ENCODE data around the gene NID1. TPM values are rescaled to one million over a fixed set of nuclear protein-coding genes. Genes with fewer than 3 reads are reported as not detected.

NID1 gene
- total RNA-seq, 1 donor from 2014 or later: 45.0 TPM

DNA sequence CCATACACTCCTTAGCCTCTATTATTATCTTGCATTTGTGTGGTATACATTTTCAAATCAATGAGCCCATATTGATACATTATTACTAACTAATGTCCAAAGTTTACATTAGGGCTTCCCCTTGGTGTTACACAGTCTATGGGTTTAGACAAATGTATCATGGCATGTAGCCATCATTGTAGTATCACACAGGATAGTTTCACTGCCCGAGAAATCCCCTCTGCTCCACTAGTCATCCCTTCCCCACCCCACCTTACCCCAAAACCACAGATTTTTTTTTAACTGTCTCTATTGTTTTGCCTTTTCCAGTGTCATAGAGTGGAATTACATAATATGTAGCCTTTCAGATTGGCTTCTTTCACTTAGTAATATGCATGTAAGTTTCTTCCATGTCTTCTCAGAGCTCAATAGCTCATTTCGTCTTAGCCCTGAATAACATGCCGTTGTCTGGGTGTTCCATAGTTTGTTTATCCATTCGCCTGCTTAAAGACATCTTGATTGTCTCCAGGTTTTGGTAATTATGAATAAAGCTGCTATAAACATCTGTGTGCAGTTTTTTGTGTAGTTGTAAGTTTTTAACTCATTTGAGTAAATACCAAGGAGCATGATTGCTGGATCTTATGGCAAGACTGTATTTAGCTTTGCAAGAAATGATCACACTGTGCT is 111.8 kb downstream of the NID1 start:
- DNase-seq (ENCODE audit: low spot score in 2 of 2, unreplicated experiment in 2 of 2): no peak
- Mint-ChIP-seq H3K27ac (no peak overlapping the region), H3K9me3 (peaks cover 4% of the 10 kb centered on the region), H3K4me1 (no peaks in the 10 kb centered on the region), H3K27me3 (ENCODE audit: low read depth) (no peaks in the 10 kb centered on the region), H3K4me3 (no peak overlapping the region), H3K36me3 (no peaks in the 10 kb centered on the region)
- no peak for TF ChIP-seq CTCF (IDR thresholded peaks at IDR 0.05; ENCODE audit: unreplicated experiment)

DNA sequence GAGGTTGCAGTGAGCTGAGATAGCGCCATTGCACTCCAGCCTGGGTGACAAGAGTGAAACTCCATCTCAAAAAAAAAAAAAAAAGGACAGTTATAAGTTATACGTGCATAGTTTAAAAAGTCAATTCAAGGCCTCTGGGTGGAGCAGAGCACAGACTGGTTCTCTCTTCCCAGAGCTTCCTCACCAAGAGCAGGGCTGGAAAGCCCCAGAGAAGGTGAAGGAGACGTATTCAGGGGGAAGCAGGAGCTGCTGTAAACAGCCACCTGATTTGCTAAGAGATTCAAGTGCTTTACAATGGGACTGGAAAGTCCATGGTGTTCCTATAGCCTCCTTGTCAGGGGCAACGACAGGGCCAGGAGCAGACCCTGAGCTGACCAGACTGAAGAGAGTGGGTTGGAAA is 113.2 kb downstream of the NID1 start:
- H3K36me3 Mint-ChIP-seq: no peaks in the 10 kb centered on the region

DNA sequence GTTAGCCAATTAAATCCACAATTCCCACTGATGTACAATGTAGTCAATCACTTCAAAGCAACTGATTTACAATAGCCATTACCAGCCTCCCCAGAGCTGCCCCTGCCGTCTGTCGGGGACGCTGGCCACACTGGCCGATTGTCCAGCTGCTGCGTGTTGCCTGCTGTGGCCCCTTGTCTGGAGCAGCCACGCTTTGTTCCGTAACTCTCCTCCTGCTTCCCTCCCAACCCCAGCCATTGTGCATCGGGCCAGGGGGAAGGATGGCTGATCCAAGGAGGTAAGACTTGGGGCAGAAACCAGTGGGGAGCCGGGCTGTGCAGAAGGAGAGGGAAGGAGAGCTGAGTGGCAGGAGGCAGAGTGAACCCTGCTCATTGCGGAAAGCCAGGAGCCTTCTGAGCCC is 114.6 kb downstream of the NID1 start:
- no peaks in the 10 kb centered on the region for H3K36me3 Mint-ChIP-seq
- H3K4me3 Mint-ChIP-seq: no peak overlapping the region
- peaks cover 4% of the 10 kb centered on the region for H3K9me3 Mint-ChIP-seq
- no peak for TF ChIP-seq CTCF (IDR thresholded peaks at IDR 0.05; ENCODE audit: unreplicated experiment)
- H3K27ac Mint-ChIP-seq: no peak overlapping the region
- H3K27me3 Mint-ChIP-seq (ENCODE audit: low read depth): no peaks in the 10 kb centered on the region
- no peaks in the 10 kb centered on the region for H3K4me1 Mint-ChIP-seq
- no peak for DNase-seq (ENCODE audit: low spot score in 2 of 2, unreplicated experiment in 2 of 2)

More for the DNA sequence above, 113.2 kb downstream of the NID1 start:
- Mint-ChIP-seq H3K27me3 (ENCODE audit: low read depth) (no peaks in the 10 kb centered on the region), H3K4me1 (no peaks in the 10 kb centered on the region), H3K4me3 (no peak overlapping the region), H3K9me3 (peaks cover 4% of the 10 kb centered on the region), H3K27ac (no peak overlapping the region)
- no peak for TF ChIP-seq CTCF (IDR thresholded peaks at IDR 0.05; ENCODE audit: unreplicated experiment)
- no peak for DNase-seq (ENCODE audit: low spot score in 2 of 2, unreplicated experiment in 2 of 2)

DNA sequence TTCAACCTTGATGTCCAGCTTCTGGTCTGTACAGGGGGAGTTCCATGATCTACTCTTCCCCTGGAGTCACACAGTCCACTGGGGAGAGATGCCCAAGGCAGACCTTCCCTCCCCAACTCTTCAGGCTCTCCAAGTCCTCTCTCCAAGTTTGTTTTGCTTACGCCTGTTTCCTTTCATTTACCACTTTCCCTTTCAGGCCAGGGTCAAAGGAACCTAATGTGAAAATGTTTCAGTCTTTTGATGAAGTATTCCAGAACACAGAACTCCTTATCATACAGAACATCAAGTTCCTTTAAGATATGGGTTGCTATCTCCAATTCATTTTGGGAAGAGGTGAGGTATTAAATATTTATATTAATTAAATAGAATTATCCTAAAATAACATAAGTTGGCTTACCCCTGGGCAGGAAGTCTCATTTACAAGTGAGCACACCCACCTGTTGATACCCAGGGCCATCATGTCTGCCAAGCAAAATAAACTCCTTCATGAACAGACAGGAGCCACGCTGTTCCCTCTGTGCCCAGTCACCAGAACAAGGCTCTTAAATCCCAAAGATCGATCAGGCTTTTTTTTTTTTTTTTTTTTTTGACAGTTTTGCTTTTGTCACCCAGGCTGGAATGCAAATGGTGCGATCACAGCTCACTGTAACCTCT is 116.0 kb downstream of the NID1 start:
- Mint-ChIP-seq H3K4me1 (no peaks in the 10 kb centered on the region), H3K27me3 (ENCODE audit: low read depth) (no peaks in the 10 kb centered on the region), H3K9me3 (peaks cover 4% of the 10 kb centered on the region), H3K36me3 (no peaks in the 10 kb centered on the region), H3K27ac (no peak overlapping the region), H3K4me3 (no peak overlapping the region)
- TF ChIP-seq CTCF (IDR thresholded peaks at IDR 0.05; ENCODE audit: unreplicated experiment): no peak
- no peak for DNase-seq (ENCODE audit: low spot score in 2 of 2, unreplicated experiment in 2 of 2)

- TF ChIP-seq CTCF (IDR thresholded peaks at IDR 0.05; ENCODE audit: unreplicated experiment): no peak
- Mint-ChIP-seq H3K4me3 (no peak overlapping the region), H3K9me3 (peaks cover 4% of the 10 kb centered on the region), H3K36me3 (no peaks in the 10 kb centered on the region), H3K27me3 (ENCODE audit: low read depth) (no peaks in the 10 kb centered on the region), H3K27ac (no peak overlapping the region), H3K4me1 (no peaks in the 10 kb centered on the region)
- DNase-seq (ENCODE audit: low spot score in 2 of 2, unreplicated experiment in 2 of 2): no peak
These were observed 116.9 kb downstream of the NID1 start for GRCh38 chr1:235947989-235948388.

Measured in mesothelial cell of epicardium (in vitro differentiated cells).